ENCODE measurements around the gene PEX14. TPM values are rescaled to one million over a fixed set of nuclear protein-coding genes. Genes with fewer than 3 reads are reported as not detected.

The PEX14 gene
- total and polyA plus RNA-seq, 9 of the 15 experiments (the other 6 are each of a cell fraction or from before 2014, with no cell fraction given): 2.6 to 45.7 (median 22.7) TPM

GRCh38 chr1:10474613-10475507, at the start of gene PEX14 (continued):
- TF ChIP-seq FOS (IDR thresholded peaks at IDR 0.05; ENCODE audit: extremely low read depth, insufficient read length) (no peak), MYNN (IDR thresholded peaks at IDR 0.05) (no peak), MYNN (CRISPR knock-in tag; IDR thresholded peaks at IDR 0.05) (no peak), SMC3 (conservative IDR thresholded peaks at IDR 0.05; ENCODE audit: insufficient read depth, low read depth, low read length) (no peak), HEY1 (CRISPR knock-in tag; IDR thresholded peaks at IDR 0.05; ENCODE audit: borderline replicate concordance) (no peak), MCM2 (IDR thresholded peaks at IDR 0.05; ENCODE audit: low read depth) (no peak), MCM3 (IDR thresholded peaks at IDR 0.05) (no peak), RAD51 (IDR thresholded peaks at IDR 0.05; ENCODE audit: borderline replicate concordance, low read depth) (no peak; the same call in 1 of the 2 replicates), TBP (optimal IDR thresholded peaks at IDR 0.05; ENCODE audit: low read depth, low read length) (peak; percentile 90), TEAD4 (IDR thresholded peaks at IDR 0.05; ENCODE audit: low read length) (peak; percentile 32; the same call in 1 of the 2 replicates), TEAD4 (CRISPR knock-in tag; IDR thresholded peaks at IDR 0.05; ENCODE audit: borderline replicate concordance) (no peak), TAF9B (IDR thresholded peaks at IDR 0.05; ENCODE audit: partially characterized antibody) (peak; percentile 90), MAX (CRISPR knock-in tag; IDR thresholded peaks at IDR 0.05) (peak; percentile 46; the same call in 1 of the 2 replicates), NUFIP1 (IDR thresholded peaks at IDR 0.05; ENCODE audit: partially characterized antibody) (no peak), CTBP1 (IDR thresholded peaks at IDR 0.05; ENCODE audit: borderline replicate concordance) (peak; percentile 15; the same call in 1 of the 2 replicates), GTF2A2 (tag; IDR thresholded peaks at IDR 0.05) (no peak), ZNF707 (CRISPR knock-in tag; conservative IDR thresholded peaks at IDR 0.05) (0 out of 2 replicates have a peak, but pooled peaks have one; percentile 32), ZBTB7A (IDR thresholded peaks at IDR 0.05; ENCODE audit: borderline replicate concordance, control insufficient read depth, low read depth, low read length) (peak; percentile 92), ZNF143 (CRISPR knock-in tag; IDR thresholded peaks at IDR 0.05) (peak; percentile 84)
- TF ChIP-seq, protein P1, sequence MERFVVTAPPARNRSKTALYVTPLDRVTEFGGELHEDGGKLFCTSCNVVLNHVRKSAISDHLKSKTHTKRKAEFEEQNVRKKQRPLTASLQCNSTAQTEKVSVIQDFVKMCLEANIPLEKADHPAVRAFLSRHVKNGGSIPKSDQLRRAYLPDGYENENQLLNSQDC (CRISPR knock-in tag; IDR thresholded peaks at IDR 0.05): 0 out of 2 replicates have a peak, but pooled peaks have one; percentile 26
- TF ChIP-seq, protein P2, sequence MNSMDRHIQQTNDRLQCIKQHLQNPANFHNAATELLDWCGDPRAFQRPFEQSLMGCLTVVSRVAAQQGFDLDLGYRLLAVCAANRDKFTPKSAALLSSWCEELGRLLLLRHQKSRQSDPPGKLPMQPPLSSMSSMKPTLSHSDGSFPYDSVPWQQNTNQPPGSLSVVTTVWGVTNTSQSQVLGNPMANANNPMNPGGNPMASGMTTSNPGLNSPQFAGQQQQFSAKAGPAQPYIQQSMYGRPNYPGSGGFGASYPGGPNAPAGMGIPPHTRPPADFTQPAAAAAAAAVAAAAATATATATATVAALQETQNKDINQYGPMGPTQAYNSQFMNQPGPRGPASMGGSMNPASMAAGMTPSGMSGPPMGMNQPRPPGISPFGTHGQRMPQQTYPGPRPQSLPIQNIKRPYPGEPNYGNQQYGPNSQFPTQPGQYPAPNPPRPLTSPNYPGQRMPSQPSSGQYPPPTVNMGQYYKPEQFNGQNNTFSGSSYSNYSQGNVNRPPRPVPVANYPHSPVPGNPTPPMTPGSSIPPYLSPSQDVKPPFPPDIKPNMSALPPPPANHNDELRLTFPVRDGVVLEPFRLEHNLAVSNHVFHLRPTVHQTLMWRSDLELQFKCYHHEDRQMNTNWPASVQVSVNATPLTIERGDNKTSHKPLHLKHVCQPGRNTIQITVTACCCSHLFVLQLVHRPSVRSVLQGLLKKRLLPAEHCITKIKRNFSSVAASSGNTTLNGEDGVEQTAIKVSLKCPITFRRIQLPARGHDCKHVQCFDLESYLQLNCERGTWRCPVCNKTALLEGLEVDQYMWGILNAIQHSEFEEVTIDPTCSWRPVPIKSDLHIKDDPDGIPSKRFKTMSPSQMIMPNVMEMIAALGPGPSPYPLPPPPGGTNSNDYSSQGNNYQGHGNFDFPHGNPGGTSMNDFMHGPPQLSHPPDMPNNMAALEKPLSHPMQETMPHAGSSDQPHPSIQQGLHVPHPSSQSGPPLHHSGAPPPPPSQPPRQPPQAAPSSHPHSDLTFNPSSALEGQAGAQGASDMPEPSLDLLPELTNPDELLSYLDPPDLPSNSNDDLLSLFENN (IDR thresholded peaks at IDR 0.05; ENCODE audit: low read depth in 2 of 2, low read length in 2 of 2): peak; percentile 67 to 97; a peak in 3 of 4 replicates
